ENCODE measurements around the gene KDM5B. TPM values are rescaled to one million over a fixed set of nuclear protein-coding genes. Genes with fewer than 3 reads are reported as not detected.

Gene KDM5B
- total RNA-seq, 2 donors from 2014 or later = 14.6 to 18.5 TPM

DNA sequence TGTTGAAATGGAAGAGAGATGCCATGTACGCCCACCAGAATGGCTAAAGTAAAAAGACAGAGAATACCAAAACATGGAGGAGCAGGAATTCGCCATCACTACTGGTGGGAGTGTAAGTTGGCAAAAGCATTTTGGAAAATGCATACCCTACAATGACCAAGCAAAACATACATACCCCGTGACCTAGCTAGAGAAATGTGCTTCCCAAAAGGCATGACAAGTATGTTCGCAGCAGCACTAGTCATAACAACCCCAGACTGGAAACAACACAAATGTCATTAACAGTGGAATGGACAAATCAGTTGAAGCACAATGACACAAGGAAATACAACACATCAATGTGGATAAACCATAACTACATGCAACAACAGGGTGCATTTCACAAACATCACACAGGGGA, 125.2 kb downstream of the KDM5B start:
- Histone ChIP-seq H3K4me3 (no peak overlapping the region), H3K9me3 (no peaks in the 10 kb centered on the region), H3K27ac (no peak overlapping the region), H3K27me3 (no peaks in the 10 kb centered on the region), H3K36me3 (no peaks in the 10 kb centered on the region), H3K4me1 (no peaks in the 10 kb centered on the region)
- TF ChIP-seq, protein P1, sequence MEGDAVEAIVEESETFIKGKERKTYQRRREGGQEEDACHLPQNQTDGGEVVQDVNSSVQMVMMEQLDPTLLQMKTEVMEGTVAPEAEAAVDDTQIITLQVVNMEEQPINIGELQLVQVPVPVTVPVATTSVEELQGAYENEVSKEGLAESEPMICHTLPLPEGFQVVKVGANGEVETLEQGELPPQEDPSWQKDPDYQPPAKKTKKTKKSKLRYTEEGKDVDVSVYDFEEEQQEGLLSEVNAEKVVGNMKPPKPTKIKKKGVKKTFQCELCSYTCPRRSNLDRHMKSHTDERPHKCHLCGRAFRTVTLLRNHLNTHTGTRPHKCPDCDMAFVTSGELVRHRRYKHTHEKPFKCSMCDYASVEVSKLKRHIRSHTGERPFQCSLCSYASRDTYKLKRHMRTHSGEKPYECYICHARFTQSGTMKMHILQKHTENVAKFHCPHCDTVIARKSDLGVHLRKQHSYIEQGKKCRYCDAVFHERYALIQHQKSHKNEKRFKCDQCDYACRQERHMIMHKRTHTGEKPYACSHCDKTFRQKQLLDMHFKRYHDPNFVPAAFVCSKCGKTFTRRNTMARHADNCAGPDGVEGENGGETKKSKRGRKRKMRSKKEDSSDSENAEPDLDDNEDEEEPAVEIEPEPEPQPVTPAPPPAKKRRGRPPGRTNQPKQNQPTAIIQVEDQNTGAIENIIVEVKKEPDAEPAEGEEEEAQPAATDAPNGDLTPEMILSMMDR (IDR thresholded peaks at IDR 0.05) = no peak
- DNase-seq (ENCODE audit: low spot score) = no peak

DNA sequence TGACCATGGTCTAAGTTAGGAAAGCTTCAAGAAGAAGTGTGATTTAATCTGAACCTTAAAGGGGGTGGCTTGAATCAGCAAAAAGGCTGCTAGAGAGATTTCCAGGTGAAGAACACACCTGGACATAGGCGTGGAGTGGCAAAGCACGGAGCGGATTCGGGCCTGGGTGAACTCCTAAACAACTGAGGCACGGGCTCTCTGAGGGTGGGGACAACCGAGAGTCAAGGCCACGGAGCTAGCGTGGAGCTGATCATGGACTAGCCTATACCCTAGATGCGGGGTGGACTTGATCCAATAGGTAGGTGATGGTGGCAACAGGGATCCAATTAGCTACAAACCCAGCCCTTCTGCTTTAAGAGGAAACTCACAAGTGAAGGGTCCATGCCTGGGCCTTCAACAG, 125.7 kb downstream of the KDM5B start:
- Histone ChIP-seq H3K9me3 (peaks cover 0 to 2% of the 10 kb centered on the region in 2 donors), H3K27ac (no peak overlapping the region), H3K36me3 (no peaks in the 10 kb centered on the region), H3K4me1 (no peaks in the 10 kb centered on the region), H3K4me3 (no peak overlapping the region), H3K27me3 (no peaks in the 10 kb centered on the region)
- TF ChIP-seq, protein P1 (IDR thresholded peaks at IDR 0.05) = no peak
- no peak for DNase-seq (ENCODE audit: low spot score)

DNA sequence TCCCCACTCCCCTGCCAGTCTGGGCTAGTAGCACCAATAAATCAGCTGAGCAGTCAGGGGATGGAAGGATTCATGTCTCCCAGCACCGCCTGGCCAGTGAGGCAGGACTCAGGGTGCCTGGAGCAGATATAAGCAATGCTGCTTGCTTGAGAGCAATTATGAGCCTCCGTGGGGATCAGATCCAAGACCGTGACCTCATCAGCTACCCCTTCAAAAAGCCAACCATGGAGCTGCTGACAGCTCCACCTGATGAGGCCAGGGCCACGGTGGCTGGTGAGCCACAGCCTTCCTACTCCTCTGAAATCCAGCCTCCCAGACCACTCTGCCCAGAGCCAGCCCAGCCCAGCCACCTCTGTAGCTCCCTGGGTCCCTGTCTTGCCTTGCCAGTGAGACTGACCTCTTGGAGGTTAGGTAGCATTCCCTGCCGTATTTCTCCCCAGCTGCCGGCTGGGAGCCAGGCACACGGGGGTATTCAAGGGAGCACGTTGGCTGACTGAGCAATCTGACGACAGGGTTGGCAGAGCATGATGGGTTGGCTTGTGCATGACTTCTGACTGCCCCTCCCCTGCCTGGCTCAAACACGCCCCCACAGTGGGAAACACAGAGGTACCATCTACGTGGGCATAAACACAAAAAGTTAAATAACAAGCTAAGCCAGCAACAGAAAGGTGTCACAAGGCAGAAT, 126.3 kb downstream of the KDM5B start:
- Histone ChIP-seq H3K9me3 (peaks cover 0 to 8% of the 10 kb centered on the region in 2 donors), H3K27ac (no peak overlapping the region), H3K4me1 (no peaks in the 10 kb centered on the region), H3K36me3 (no peaks in the 10 kb centered on the region), H3K27me3 (no peaks in the 10 kb centered on the region), H3K4me3 (no peak overlapping the region)
- DNase-seq (ENCODE audit: low spot score) = no peak
- TF ChIP-seq, protein P1 (IDR thresholded peaks at IDR 0.05) = no peak

DNA sequence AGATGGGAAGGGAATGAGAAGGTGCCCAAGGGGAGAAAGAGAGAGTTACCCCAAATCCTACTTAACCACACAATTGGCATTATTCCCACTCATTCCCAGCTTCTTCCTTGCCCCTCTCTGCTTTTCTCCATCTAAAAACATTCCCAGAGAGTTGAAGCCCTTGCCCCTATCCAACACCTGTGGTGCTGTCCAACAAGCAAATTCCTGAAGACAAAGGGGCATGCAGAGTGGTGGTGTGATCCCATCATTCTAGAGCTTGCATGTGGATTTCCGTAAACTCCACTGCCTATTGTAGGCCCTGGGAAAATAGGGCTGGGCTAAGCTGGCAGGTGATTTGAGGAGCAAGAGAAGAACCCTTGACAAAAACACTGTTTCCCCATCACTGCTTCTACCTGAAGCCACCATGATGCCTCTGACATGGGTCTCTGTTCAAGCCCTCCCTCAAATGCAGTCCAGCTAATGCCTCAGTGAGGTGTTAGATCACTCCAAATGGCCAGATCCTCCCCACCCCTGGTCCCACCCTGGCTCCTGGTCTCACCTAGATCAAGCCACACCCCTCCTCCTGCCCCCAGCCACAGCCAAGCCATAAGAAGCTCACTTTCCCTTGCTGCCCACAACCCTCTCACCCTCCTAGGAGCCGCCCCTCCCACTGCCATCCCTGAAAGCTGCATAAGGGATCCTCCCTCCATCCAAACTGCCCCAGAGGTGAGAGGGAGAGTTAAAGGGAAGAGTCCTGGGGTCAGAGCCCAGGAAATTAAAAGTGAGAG, 127.5 kb downstream of the KDM5B start:
- no peak overlapping the region for H3K27ac ChIP-seq
- H3K4me3 ChIP-seq = no peak overlapping the region
- no peaks in the 10 kb centered on the region for H3K4me1 ChIP-seq
- H3K9me3 ChIP-seq = peaks cover 0 to 10% of the 10 kb centered on the region in 2 donors
- H3K27me3 ChIP-seq = no peaks in the 10 kb centered on the region
- no peaks in the 10 kb centered on the region for H3K36me3 ChIP-seq
- TF ChIP-seq, protein P1 (IDR thresholded peaks at IDR 0.05) = no peak
- DNase-seq (ENCODE audit: low spot score) = no peak

DNA sequence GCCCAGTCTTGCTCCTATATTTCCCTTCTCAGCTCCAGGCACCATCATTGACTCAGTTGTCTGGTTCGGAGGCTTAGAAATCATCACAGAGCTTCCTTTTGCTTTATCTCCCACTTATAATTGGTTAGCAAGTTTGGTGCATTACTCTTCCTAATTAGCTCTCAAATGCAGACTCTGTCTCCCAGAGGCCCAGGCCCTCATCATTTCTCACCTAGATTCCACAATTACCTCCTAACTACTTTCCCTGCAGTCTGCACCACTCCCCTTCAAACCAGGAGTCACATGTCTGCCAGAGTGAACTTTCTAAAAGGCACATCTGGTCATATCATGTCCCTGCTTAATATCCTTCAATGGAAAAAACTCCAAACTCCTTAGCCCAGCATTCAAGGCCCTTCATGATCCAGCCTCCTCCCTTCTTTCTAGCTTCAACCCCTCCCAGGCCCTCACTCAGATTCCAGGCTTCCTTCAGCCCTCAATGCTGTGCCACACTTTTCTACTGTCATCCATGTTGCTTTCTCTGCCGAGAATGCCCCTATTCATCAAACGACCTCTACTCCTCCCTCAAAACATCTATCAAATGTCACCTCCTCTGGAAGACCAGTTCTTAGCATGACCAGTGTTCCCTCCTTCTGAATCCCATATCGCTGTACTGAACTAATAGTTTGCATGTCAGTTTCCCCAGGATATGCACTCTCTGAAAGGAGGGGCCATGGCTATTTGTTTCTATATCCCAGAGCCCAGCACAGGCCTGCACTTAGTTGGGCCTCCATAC, 128.6 kb downstream of the KDM5B start:
- no peak for DNase-seq (ENCODE audit: low spot score)
- H3K36me3 ChIP-seq = no peaks in the 10 kb centered on the region
- no peaks in the 10 kb centered on the region for H3K27me3 ChIP-seq
- peaks cover 0 to 10% of the 10 kb centered on the region in 2 donors for H3K9me3 ChIP-seq
- no peak overlapping the region for H3K4me3 ChIP-seq
- H3K27ac ChIP-seq = no peak overlapping the region
- TF ChIP-seq, protein P1 (IDR thresholded peaks at IDR 0.05) = no peak
- H3K4me1 ChIP-seq = no peaks in the 10 kb centered on the region
